T-helper 17 cell (primary cell): ENCODE results near the gene PRR20A. TPM values are rescaled to one million over a fixed set of nuclear protein-coding genes. Genes with fewer than 3 reads are reported as not detected.

Experiments used
- total RNA-seq, 4 donors: library from RNA in 2 of 4; stranded (reverse) in 2 of 4; gene quantifications; one replicate each; pipeline ENCODE4 v1.2.3 and lab custom pipeline; 2022 to 2026

PRR20A gene
- total RNA-seq, 2 donors from 2014 or later = not detected

Other genes starting within 250 kb of the PRR20A start
- gene PRR20B, start 6.6 kb downstream of the PRR20A start, total RNA-seq = not detected
- gene PRR20C, start 13.1 kb downstream of the PRR20A start, total RNA-seq = not detected
- not detected for gene PRR20D, start 19.7 kb downstream of the PRR20A start, total RNA-seq
- not detected for gene PRR20E, start 26.3 kb downstream of the PRR20A start, total RNA-seq